Neural crest cell (in vitro differentiated cells): ENCODE data around the gene PPT1. TPM values are rescaled to one million over a fixed set of nuclear protein-coding genes. Genes with fewer than 3 reads are reported as not detected.
A peak's percentile ranks its signal among the peaks of the same experiment; 100 is the strongest.

Experiments used
- DNase-seq: peaks from one replicate; pipeline ENCODE4 v3.0.0; 2021; ENCODE audit warnings: low read depth, mixed read lengths, low spot score
- H3K27ac Mint-ChIP-seq: one replicate; pipeline ENCODE4 v1.8.0; 2021; ENCODE audit warnings: mild to moderate bottlenecking, mixed read lengths; ENCODE audit not compliant: unreplicated experiment
- H3K27me3 Mint-ChIP-seq: 2 replicates; pipeline ENCODE4 v1.8.0; 2021; ENCODE audit warnings: low read depth, mild to moderate bottlenecking, mixed read lengths
- H3K36me3 Mint-ChIP-seq: 2 replicates; pipeline ENCODE4 v1.8.0; 2021; ENCODE audit warnings: low read depth, mild to moderate bottlenecking, mixed read lengths
- H3K4me1 Mint-ChIP-seq: 2 replicates; pipeline ENCODE4 v1.8.0; 2021; ENCODE audit warnings: mixed read lengths
- H3K4me3 Mint-ChIP-seq: one replicate; pipeline ENCODE4 v1.8.0; 2021; ENCODE audit warnings: mild to moderate bottlenecking, mixed read lengths
- H3K9me3 Mint-ChIP-seq: 2 replicates; pipeline ENCODE4 v1.8.0; 2021; ENCODE audit warnings: mixed read lengths
- total RNA-seq: library from RNA; stranded (reverse); gene quantifications from 2 replicates; pipeline ENCODE4 v1.2.1, GENCODE V29; 2021
- TF ChIP-seq, protein P1 (sequence below): fragments of 200-600 bp; sonication (generic); conservative IDR thresholded peaks from 2 replicates; pipeline ENCODE4 v1.5.0; 2021; ENCODE audit warnings: antibody characterized with exemption, mild to moderate bottlenecking

The PPT1 gene
- total RNA-seq, 1 donor from 2014 or later, result 95.4 TPM

DNA sequence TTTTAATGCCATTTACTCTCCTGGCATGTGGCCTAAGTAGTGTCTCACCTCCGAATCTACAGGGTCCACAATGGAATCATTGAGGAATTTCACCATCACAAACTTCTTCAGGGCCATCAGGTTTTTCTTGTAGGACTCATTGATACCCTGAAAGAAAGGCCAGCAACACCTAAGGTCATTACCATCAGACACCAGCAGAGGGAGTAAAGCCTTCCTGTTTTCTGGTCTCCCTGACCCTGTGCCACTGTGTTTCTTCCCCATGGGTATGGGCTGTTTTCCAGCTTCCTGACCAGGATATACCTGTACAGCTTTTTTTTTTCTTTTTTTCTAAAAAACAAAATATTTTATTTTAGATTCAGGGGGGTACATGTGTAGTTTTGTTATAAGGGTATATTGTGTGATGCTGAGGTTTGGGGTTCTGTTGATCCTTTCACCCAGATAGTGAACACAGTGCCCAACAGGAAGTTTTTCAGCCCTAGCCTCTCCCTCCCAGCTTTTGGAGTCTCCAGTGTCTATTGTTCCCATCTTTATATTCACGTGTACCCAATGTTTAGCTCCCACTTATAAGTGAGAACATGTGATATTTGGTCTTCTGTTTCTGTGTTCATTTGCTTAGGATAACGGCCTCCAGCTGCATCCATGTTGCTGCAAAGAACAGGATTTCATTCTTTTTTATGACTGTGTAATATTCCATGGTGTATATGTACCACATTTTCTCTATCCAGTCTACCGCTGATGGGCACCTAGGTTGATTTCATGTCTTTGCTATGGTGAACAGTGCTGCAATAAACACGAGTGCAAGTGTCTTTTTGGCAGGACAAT is 18.3 kb downstream of the PPT1 start:
- H3K27ac Mint-ChIP-seq, result no peak overlapping the region
- H3K36me3 Mint-ChIP-seq, result peaks cover 9% of the 10 kb centered on the region
- no peaks in the 10 kb centered on the region for H3K27me3 Mint-ChIP-seq
- no peaks in the 10 kb centered on the region for H3K9me3 Mint-ChIP-seq
- DNase-seq, result peak; percentile 71
- H3K4me1 Mint-ChIP-seq, result no peaks in the 10 kb centered on the region
- TF ChIP-seq, protein P1, sequence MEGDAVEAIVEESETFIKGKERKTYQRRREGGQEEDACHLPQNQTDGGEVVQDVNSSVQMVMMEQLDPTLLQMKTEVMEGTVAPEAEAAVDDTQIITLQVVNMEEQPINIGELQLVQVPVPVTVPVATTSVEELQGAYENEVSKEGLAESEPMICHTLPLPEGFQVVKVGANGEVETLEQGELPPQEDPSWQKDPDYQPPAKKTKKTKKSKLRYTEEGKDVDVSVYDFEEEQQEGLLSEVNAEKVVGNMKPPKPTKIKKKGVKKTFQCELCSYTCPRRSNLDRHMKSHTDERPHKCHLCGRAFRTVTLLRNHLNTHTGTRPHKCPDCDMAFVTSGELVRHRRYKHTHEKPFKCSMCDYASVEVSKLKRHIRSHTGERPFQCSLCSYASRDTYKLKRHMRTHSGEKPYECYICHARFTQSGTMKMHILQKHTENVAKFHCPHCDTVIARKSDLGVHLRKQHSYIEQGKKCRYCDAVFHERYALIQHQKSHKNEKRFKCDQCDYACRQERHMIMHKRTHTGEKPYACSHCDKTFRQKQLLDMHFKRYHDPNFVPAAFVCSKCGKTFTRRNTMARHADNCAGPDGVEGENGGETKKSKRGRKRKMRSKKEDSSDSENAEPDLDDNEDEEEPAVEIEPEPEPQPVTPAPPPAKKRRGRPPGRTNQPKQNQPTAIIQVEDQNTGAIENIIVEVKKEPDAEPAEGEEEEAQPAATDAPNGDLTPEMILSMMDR, result peak; percentile 82
- no peak overlapping the region for H3K4me3 Mint-ChIP-seq

DNA sequence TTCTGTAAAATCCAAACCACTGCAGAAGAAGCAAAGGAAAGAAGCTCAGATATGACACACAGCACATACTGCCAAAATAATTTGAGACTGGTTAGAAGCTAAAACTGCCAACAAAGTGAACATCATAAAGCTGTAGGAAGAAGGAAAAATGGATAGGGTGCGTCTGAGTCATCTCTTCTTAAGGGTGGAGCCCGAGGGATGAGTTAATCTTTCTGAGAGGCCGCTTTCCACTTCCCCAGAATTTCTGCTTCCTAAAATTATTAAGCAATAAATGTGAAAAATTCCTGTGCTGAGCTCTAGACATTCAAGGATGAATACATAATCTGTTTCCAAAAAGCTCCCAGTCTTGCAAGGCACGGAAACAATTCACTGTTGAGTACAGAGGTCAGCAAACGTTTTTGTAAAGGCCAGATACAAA is 20.1 kb downstream of the PPT1 start:
- H3K4me1 Mint-ChIP-seq, result no peaks in the 10 kb centered on the region
- no peak overlapping the region for H3K27ac Mint-ChIP-seq
- H3K36me3 Mint-ChIP-seq, result peaks cover 9% of the 10 kb centered on the region
- TF ChIP-seq, protein P1, result no peak
- DNase-seq, result no peak
- H3K9me3 Mint-ChIP-seq, result no peaks in the 10 kb centered on the region
- no peaks in the 10 kb centered on the region for H3K27me3 Mint-ChIP-seq
- H3K4me3 Mint-ChIP-seq, result no peak overlapping the region

DNA sequence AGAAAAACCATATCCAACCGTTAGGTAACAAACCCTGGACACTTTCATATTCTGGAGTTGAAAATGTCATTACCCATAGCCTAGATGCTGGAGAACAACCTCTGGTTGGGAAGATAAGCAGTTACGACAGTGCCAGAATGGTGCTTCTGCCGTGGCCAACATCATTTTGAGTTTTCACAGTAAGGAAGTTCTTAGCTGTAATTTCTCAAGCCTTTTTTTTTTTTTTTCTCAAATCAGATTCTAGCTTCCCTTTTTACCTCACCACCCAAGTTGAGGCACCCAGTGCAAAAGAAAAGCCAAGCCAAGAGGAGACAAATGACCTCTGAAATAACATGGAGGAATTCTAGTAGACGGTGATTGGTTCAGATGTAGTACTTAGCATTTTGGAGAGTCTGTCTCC is 21.8 kb downstream of the PPT1 start:
- Mint-ChIP-seq H3K36me3 (peaks cover 10% of the 10 kb centered on the region), H3K4me3 (no peak overlapping the region), H3K4me1 (no peaks in the 10 kb centered on the region), H3K9me3 (no peaks in the 10 kb centered on the region), H3K27ac (no peak overlapping the region), H3K27me3 (no peaks in the 10 kb centered on the region)
- TF ChIP-seq, protein P1, result no peak
- DNase-seq, result no peak

DNA sequence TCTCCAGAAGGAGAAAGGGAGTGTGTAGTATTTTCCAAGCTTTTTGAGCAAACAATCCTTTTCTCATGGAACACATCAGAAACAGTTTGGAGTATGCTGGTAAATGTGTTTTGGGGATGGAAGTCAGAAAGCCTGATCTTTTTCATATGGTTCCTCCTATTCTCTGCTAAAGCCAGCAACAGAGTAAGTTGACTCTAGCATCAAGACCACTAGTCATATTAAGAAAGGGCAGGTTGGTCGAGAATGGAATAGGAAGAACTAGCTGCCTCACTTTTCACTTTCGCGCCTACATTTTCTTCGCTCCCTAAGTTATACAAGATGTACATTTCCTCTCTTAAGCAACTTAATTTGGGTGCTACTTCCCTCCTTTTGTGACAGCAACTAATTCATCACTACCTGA is 24.0 kb downstream of the PPT1 start:
- Mint-ChIP-seq H3K4me3 (no peak overlapping the region), H3K27ac (no peak overlapping the region), H3K4me1 (no peaks in the 10 kb centered on the region), H3K9me3 (no peaks in the 10 kb centered on the region), H3K27me3 (no peaks in the 10 kb centered on the region), H3K36me3 (peaks cover 6% of the 10 kb centered on the region)
- TF ChIP-seq, protein P1, result no peak
- no peak for DNase-seq

DNA sequence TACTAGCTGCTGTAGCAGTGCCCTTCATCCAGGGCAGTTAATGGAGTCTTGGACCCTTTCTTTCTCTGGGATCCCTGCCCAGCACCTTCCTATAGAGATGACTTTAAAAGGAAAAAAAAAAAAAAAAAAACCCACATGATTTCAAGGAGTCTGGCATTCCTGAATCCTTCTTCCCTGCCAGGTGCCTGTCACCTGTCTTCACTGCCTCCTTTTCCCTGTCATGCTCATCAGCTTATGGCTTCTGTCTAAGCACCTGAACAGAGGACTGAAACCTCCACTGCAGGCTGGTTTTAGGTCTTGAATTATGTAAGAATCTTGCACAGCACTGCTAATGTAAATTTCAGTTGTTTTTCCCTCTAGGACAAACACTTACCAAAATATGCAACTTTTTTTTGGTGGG is 24.9 kb downstream of the PPT1 start:
- Mint-ChIP-seq H3K27ac (no peak overlapping the region), H3K4me3 (no peak overlapping the region), H3K36me3 (peaks cover 10% of the 10 kb centered on the region), H3K27me3 (no peaks in the 10 kb centered on the region), H3K4me1 (no peaks in the 10 kb centered on the region), H3K9me3 (no peaks in the 10 kb centered on the region)
- DNase-seq, result no peak
- TF ChIP-seq, protein P1, result no peak
